ENCODE measurements around the gene ELAVL2.

Gene ELAVL2

GRCh38 chr9:23768861-23769260, 57.2 kb downstream of the ELAVL2 start:
- Histone ChIP-seq H3K4me3 (ENCODE audit: low read length) (no peak overlapping the region), H3K79me2 (ENCODE audit: low read length) (no peaks in the 10 kb centered on the region), H3K27me3 (replicated peaks; ENCODE audit: insufficient read depth, low read length) (no peaks in the 10 kb centered on the region), H3K4me2 (ENCODE audit: low read depth, low read length) (no peak overlapping the region), H3K9ac (ENCODE audit: low read length) (no peak overlapping the region), H2AFZ (ENCODE audit: low read length) (no peak overlapping the region), H3K9me2 (replicated peaks; ENCODE audit: insufficient read depth, low read length) (no peaks in the 10 kb centered on the region), H4K20me1 (ENCODE audit: insufficient read depth, low read length) (no peaks in the 10 kb centered on the region), H3K4me1 (ENCODE audit: low read length) (no peaks in the 10 kb centered on the region), H3K27ac (ENCODE audit: low read length) (no peak overlapping the region), H3K36me3 (replicated peaks; ENCODE audit: insufficient read depth, low read length) (no peaks in the 10 kb centered on the region), H3K9me3 (replicated peaks; ENCODE audit: insufficient read depth, low read length) (no peaks in the 10 kb centered on the region), H3F3A (ENCODE audit: insufficient read depth, low read length) (no peaks in the 10 kb centered on the region)
- no peak for TF ChIP-seq EZH2phosphoT487 (IDR thresholded peaks at IDR 0.05; ENCODE audit: low read length)
- TF ChIP-seq CTCF (IDR thresholded peaks at IDR 0.05; ENCODE audit: low read length) = no peak
- no peak for TF ChIP-seq EZH2 (optimal IDR thresholded peaks at IDR 0.05; ENCODE audit: low read depth, low read length)
- DNase-seq = no peak

- H3K9ac ChIP-seq (ENCODE audit: low read length) = no peak overlapping the region
- no peaks in the 10 kb centered on the region for H3K27me3 ChIP-seq (replicated peaks; ENCODE audit: insufficient read depth, low read length)
- H4K20me1 ChIP-seq (ENCODE audit: insufficient read depth, low read length) = no peaks in the 10 kb centered on the region
- no peak overlapping the region for H3K4me2 ChIP-seq (ENCODE audit: low read depth, low read length)
- no peak overlapping the region for H2AFZ ChIP-seq (ENCODE audit: low read length)
- no peak overlapping the region for H3K4me3 ChIP-seq (ENCODE audit: low read length)
- no peaks in the 10 kb centered on the region for H3K9me3 ChIP-seq (replicated peaks; ENCODE audit: insufficient read depth, low read length)
- DNase-seq = peak; percentile 8
- no peak overlapping the region for H3K27ac ChIP-seq (ENCODE audit: low read length)
- H3K4me1 ChIP-seq (ENCODE audit: low read length) = no peaks in the 10 kb centered on the region
- H3F3A ChIP-seq (ENCODE audit: insufficient read depth, low read length) = no peaks in the 10 kb centered on the region
- H3K36me3 ChIP-seq (replicated peaks; ENCODE audit: insufficient read depth, low read length) = no peaks in the 10 kb centered on the region
- H3K79me2 ChIP-seq (ENCODE audit: low read length) = no peaks in the 10 kb centered on the region
- TF ChIP-seq CTCF (IDR thresholded peaks at IDR 0.05; ENCODE audit: low read length) (no peak), EZH2 (optimal IDR thresholded peaks at IDR 0.05; ENCODE audit: low read depth, low read length) (no peak), EZH2phosphoT487 (IDR thresholded peaks at IDR 0.05; ENCODE audit: low read length) (no peak)
- no peaks in the 10 kb centered on the region for H3K9me2 ChIP-seq (replicated peaks; ENCODE audit: insufficient read depth, low read length)
Observed at GRCh38 chr9:23766613-23767012, 59.4 kb downstream of the ELAVL2 start.

- H3K27me3 ChIP-seq (replicated peaks; ENCODE audit: insufficient read depth, low read length) = no peaks in the 10 kb centered on the region
- no peak overlapping the region for H3K4me3 ChIP-seq (ENCODE audit: low read length)
- H3K79me2 ChIP-seq (ENCODE audit: low read length) = no peaks in the 10 kb centered on the region
- no peak for DNase-seq
- H3F3A ChIP-seq (ENCODE audit: insufficient read depth, low read length) = no peaks in the 10 kb centered on the region
- H3K9me2 ChIP-seq (replicated peaks; ENCODE audit: insufficient read depth, low read length) = no peaks in the 10 kb centered on the region
- TF ChIP-seq CTCF (IDR thresholded peaks at IDR 0.05; ENCODE audit: low read length) = no peak
- no peak for TF ChIP-seq EZH2phosphoT487 (IDR thresholded peaks at IDR 0.05; ENCODE audit: low read length)
- no peak for TF ChIP-seq EZH2 (optimal IDR thresholded peaks at IDR 0.05; ENCODE audit: low read depth, low read length)
- no peak overlapping the region for H3K27ac ChIP-seq (ENCODE audit: low read length)
- no peak overlapping the region for H3K4me2 ChIP-seq (ENCODE audit: low read depth, low read length)
- H3K4me1 ChIP-seq (ENCODE audit: low read length) = no peaks in the 10 kb centered on the region
- H4K20me1 ChIP-seq (ENCODE audit: insufficient read depth, low read length) = no peaks in the 10 kb centered on the region
- H3K9me3 ChIP-seq (replicated peaks; ENCODE audit: insufficient read depth, low read length) = no peaks in the 10 kb centered on the region
- no peaks in the 10 kb centered on the region for H3K36me3 ChIP-seq (replicated peaks; ENCODE audit: insufficient read depth, low read length)
- no peak overlapping the region for H2AFZ ChIP-seq (ENCODE audit: low read length)
- no peak overlapping the region for H3K9ac ChIP-seq (ENCODE audit: low read length)
Observed at GRCh38 chr9:23765561-23765960, 60.5 kb downstream of the ELAVL2 start.
